Keratinocyte (primary cell): ENCODE results near the gene TRAF1. TPM values are rescaled to one million over a fixed set of nuclear protein-coding genes. Genes with fewer than 3 reads are reported as not detected.

Source experiments
- DNase-seq: peaks from one replicate; pipeline ENCODE4 v3.0.0-alpha.2; 2011; ENCODE audit warnings: low read depth, missing footprints, low spot score
- FAIRE-seq: peaks from 2 replicates; lab custom pipeline; 2011; peaks lifted over from hg19 to GRCh38; lab: Jason Lieb, UNC
- H2AFZ ChIP-seq: 2 replicates; pipeline ENCODE4 v1.6.0; 2012; ENCODE audit warnings: low read length, control low read depth, inconsistent platforms; ENCODE audit not compliant: control insufficient read depth
- H3K27ac ChIP-seq: 2 replicates; pipeline ENCODE4 v1.5.1; 2011; ENCODE audit warnings: low read length; ENCODE audit not compliant: control insufficient read depth, insufficient read depth
- H3K27me3 ChIP-seq: 3 replicates; pipeline ENCODE4 v1.6.0; 2011; ENCODE audit warnings: low read length; ENCODE audit not compliant: control insufficient read depth, insufficient read depth; ENCODE audit errors: extremely low read depth
- H3K36me3 ChIP-seq, 2 experiments: 2 replicates in 1 of 2; 3 replicates in 1 of 2; pipeline ENCODE4 v1.5.1; 2011; ENCODE audit warnings: low read length in 2 of 2, mild to moderate bottlenecking in 1 of 2; ENCODE audit not compliant: control insufficient read depth in 2 of 2, insufficient read depth in 2 of 2; ENCODE audit errors: extremely low read depth in 1 of 2
- H3K4me1 ChIP-seq: 3 replicates; pipeline ENCODE4 v1.5.1; 2011; ENCODE audit warnings: low read length; ENCODE audit not compliant: control insufficient read depth, insufficient read depth; ENCODE audit errors: extremely low read depth
- H3K4me2 ChIP-seq: 3 replicates; pipeline ENCODE4 v1.6.0; 2011; ENCODE audit warnings: low read depth, low read length; ENCODE audit not compliant: control insufficient read depth, insufficient read depth; ENCODE audit errors: extremely low read depth
- H3K4me3 ChIP-seq, 3 experiments: fragments of 200-600 bp in 1 of 3; sonication (generic) in 1 of 3; 2 replicates in 2 of 3; 3 replicates in 1 of 3; pipeline ENCODE4 v1.5.1; 2011 to 2016; ENCODE audit warnings: low read length in 3 of 3, mild to moderate bottlenecking in 3 of 3, control low read depth in 2 of 3, inconsistent platforms in 1 of 3, low read depth in 1 of 3, mixed read lengths in 1 of 3, mixed run types in 1 of 3, moderate library complexity in 1 of 3; ENCODE audit not compliant: control insufficient read depth in 2 of 3, insufficient read depth in 2 of 3; ENCODE audit errors: extremely low read depth in 1 of 3
- H3K79me2 ChIP-seq: 2 replicates; pipeline ENCODE4 v1.6.0; 2012; ENCODE audit warnings: low read length; ENCODE audit not compliant: control insufficient read depth, insufficient read depth
- H3K9ac ChIP-seq: 3 replicates; pipeline ENCODE4 v1.6.0; 2011; ENCODE audit warnings: low read length; ENCODE audit not compliant: control insufficient read depth, insufficient read depth; ENCODE audit errors: extremely low read depth
- H3K9me1 ChIP-seq: 3 replicates; pipeline ENCODE4 v1.6.0; 2011; ENCODE audit warnings: low read length; ENCODE audit not compliant: control insufficient read depth, insufficient read depth; ENCODE audit errors: extremely low read depth
- H3K9me3 ChIP-seq: 2 replicates; pipeline ENCODE4 v1.5.1; 2012; ENCODE audit warnings: low read depth, low read length; ENCODE audit not compliant: control insufficient read depth
- H4K20me1 ChIP-seq: 3 replicates; pipeline ENCODE4 v1.6.0; 2011; ENCODE audit warnings: low read length; ENCODE audit not compliant: control insufficient read depth, insufficient read depth; ENCODE audit errors: extremely low read depth
- EZH2 ChIP-seq: IDR thresholded peaks from one replicate; pipeline ENCODE4 v1.6.1; 2012; ENCODE audit warnings: inconsistent platforms, mild to moderate bottlenecking, low read length, moderate library complexity
- dilution Hi-C: fragments of 300-500 bp; cut with MboI; formaldehyde crosslinking; loops from one replicate; pipeline ENCODE4 v1.7.0; 2020; ENCODE audit warnings: low sequenced_read_pairs; ENCODE audit not compliant: extremely low pct_ligation_motif_present
- polyA plus RNA-seq, 5 experiments: library from polyadenylated mRNA; depleted of rRNA in 3 of 5; stranded (reverse) in 3 of 5; stranded (forward) in 1 of 5; unstranded in 1 of 5; fragments of >200 nt; gene quantifications; 1 replicate in 1 of 5; 2 replicates in 3 of 5; 3 replicates in 1 of 5; pipeline versions ENCODE4 v1.2.1 to v1.2.3, GENCODE V29; 2011 to 2012; ENCODE audit warnings: missing spikeins in 2 of 5, low read depth in 1 of 5, low replicate concordance in 1 of 5
- TF ChIP-seq, protein P1 (sequence below), 3 experiments: IDR thresholded peaks in 1 of 3; conservative IDR thresholded peaks in 1 of 3; optimal IDR thresholded peaks in 1 of 3; 2 replicates in 2 of 3; 3 replicates in 1 of 3; pipeline versions ENCODE3 to v1.5.1; 2011; ENCODE audit warnings: low read length in 3 of 3, mild to moderate bottlenecking in 3 of 3, moderate library complexity in 2 of 3, control low read depth in 1 of 3, inconsistent platforms in 1 of 3; ENCODE audit not compliant: insufficient read depth in 2 of 3; ENCODE audit errors: extremely low read depth in 1 of 3

TRAF1 gene
- polyA plus RNA-seq, 1 donor (not counting 4 experiments of a cell fraction or from before 2014, with no cell fraction given) = 1.2 TPM

DNA sequence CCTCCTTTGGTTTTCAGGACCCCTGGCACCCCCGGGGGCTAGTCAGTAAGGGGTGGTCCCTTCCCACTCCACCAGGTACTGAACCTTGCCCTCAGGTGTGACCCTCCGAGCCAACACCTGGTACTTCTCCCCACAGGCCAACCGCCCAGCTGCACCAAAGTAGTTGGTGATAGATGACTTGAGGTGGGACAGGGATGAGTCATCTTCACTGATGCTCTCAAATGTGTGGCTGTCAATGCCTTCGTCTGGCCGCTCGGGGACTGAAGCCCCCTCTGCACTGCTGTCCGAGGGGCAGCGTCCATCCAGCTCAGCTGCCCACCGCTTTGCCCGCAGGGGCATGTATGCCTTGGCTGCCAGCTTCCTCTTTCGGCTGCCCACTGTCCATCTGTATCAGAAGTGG lies 68.7 kb downstream of the TRAF1 start:
- Histone ChIP-seq H3K27ac (no peak overlapping the region), H3K79me2 (no peaks in the 10 kb centered on the region), H4K20me1 (no peaks in the 10 kb centered on the region), H3K27me3 (no peaks in the 10 kb centered on the region), H3K4me2 (no peak overlapping the region), H3K9ac (no peak overlapping the region), H3K4me3 (no peak overlapping the region), H2AFZ (no peak overlapping the region), H3K9me3 (no peaks in the 10 kb centered on the region), H3K9me1 (no peaks in the 10 kb centered on the region), H3K4me1 (no peaks in the 10 kb centered on the region), H3K36me3 (peaks cover 5 to 21% of the 10 kb centered on the region in 2 experiments)
- dilution Hi-C loops = no loop called here
- no peak for FAIRE-seq
- TF ChIP-seq, protein P1, sequence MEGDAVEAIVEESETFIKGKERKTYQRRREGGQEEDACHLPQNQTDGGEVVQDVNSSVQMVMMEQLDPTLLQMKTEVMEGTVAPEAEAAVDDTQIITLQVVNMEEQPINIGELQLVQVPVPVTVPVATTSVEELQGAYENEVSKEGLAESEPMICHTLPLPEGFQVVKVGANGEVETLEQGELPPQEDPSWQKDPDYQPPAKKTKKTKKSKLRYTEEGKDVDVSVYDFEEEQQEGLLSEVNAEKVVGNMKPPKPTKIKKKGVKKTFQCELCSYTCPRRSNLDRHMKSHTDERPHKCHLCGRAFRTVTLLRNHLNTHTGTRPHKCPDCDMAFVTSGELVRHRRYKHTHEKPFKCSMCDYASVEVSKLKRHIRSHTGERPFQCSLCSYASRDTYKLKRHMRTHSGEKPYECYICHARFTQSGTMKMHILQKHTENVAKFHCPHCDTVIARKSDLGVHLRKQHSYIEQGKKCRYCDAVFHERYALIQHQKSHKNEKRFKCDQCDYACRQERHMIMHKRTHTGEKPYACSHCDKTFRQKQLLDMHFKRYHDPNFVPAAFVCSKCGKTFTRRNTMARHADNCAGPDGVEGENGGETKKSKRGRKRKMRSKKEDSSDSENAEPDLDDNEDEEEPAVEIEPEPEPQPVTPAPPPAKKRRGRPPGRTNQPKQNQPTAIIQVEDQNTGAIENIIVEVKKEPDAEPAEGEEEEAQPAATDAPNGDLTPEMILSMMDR (optimal IDR thresholded peaks at IDR 0.05 in 1 of 3, IDR thresholded peaks at IDR 0.05 in 1 of 3, conservative IDR thresholded peaks at IDR 0.05 in 1 of 3; ENCODE audit: extremely low read depth in 1 of 3, insufficient read depth in 2 of 3, low read length in 3 of 3) = no peak
- TF ChIP-seq EZH2 = no peak
- no peak for DNase-seq

DNA sequence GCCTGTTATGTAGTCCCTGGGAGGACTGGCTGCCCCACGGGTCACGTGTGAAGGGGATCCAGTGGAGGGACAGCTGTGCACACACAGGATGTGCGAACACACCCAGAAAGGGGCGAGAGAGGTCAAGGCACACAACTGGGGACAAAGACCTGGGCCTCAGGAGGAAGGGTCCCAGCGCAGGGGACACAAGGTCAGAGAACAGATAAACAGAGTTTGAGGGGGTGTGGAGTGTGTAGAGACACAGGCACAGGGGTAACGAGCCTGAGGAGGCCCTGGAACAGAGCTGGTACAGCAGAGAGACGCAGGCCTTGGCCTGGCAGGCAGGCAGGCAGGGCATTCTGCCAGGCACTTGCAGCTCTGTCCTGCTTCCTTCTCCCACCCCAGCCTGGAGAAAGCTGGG lies 69.1 kb downstream of the TRAF1 start:
- H3K27me3 ChIP-seq = no peaks in the 10 kb centered on the region
- H4K20me1 ChIP-seq = no peaks in the 10 kb centered on the region
- H3K9ac ChIP-seq = no peak overlapping the region
- no peak overlapping the region for H2AFZ ChIP-seq
- FAIRE-seq (no peak), DNase-seq (no peak)
- H3K27ac ChIP-seq = no peak overlapping the region
- no peaks in the 10 kb centered on the region for H3K79me2 ChIP-seq
- TF ChIP-seq, protein P1 (optimal IDR thresholded peaks at IDR 0.05 in 1 of 3, IDR thresholded peaks at IDR 0.05 in 1 of 3, conservative IDR thresholded peaks at IDR 0.05 in 1 of 3; ENCODE audit: extremely low read depth in 1 of 3, insufficient read depth in 2 of 3, low read length in 3 of 3) = no peak
- TF ChIP-seq EZH2 = no peak
- H3K36me3 ChIP-seq = peaks cover 5 to 21% of the 10 kb centered on the region in 2 experiments
- no peak overlapping the region for H3K4me3 ChIP-seq
- dilution Hi-C loops = no loop called here
- no peaks in the 10 kb centered on the region for H3K4me1 ChIP-seq
- no peaks in the 10 kb centered on the region for H3K9me1 ChIP-seq
- no peak overlapping the region for H3K4me2 ChIP-seq
- H3K9me3 ChIP-seq = no peaks in the 10 kb centered on the region
